Endothelial cell of umbilical vein (primary cell): ENCODE results near the gene MAN1A2.
"Not testable (repeated sequence)": the region's sequence is repeated elsewhere in the genome, so short reads cannot be mapped to it uniquely, and the experiment has no call there.

Experiments
- CTCF ChIP-seq, 2 donors: IDR thresholded peaks; 1 replicate in 1 of 2; 2 replicates in 1 of 2; pipeline ENCODE4 v1.5.1; 2011; ENCODE audit warnings: low read length in 2 of 2, mild to moderate bottlenecking in 2 of 2, moderate library complexity in 2 of 2, control low read depth in 1 of 2, inconsistent platforms in 1 of 2, low read depth in 1 of 2; ENCODE audit not compliant: insufficient read depth in 1 of 2; ENCODE audit errors: extremely low read depth in 1 of 2
- EZH2 ChIP-seq: IDR thresholded peaks from 2 replicates; pipeline ENCODE4 v1.6.1; 2012; ENCODE audit warnings: borderline replicate concordance, low read depth, mild to moderate bottlenecking, moderate library complexity, low read length, inconsistent platforms; ENCODE audit not compliant: severe bottlenecking
- JUN ChIP-seq: IDR thresholded peaks from 2 replicates; pipeline ENCODE4 v1.6.1; 2011; ENCODE audit warnings: borderline replicate concordance, low read depth; ENCODE audit not compliant: insufficient read length, insufficient read depth
- MAX ChIP-seq: IDR thresholded peaks from 2 replicates; pipeline ENCODE4 v1.6.1; 2011; ENCODE audit not compliant: insufficient read depth, insufficient read length
- POLR2A ChIP-seq: IDR thresholded peaks from 2 replicates; pipeline ENCODE4 v1.6.1; 2012; ENCODE audit warnings: low read depth, mild to moderate bottlenecking, control low read depth, low read length
- POLR2AphosphoS5 ChIP-seq: IDR thresholded peaks from 2 replicates; pipeline ENCODE4 v1.6.1; 2012; ENCODE audit warnings: low read depth, mild to moderate bottlenecking, control low read depth, low read length, moderate library complexity; ENCODE audit not compliant: insufficient read depth

GRCh38 chr1:117475495-117475894 is 108.2 kb downstream of the MAN1A2 start:
- TF ChIP-seq CTCF (IDR thresholded peaks at IDR 0.05; ENCODE audit: extremely low read depth in 1 of 2, insufficient read depth in 1 of 2, low read depth in 1 of 2, low read length in 2 of 2); EZH2; MAX; JUN; POLR2A; POLR2AphosphoS5: not testable (repeated sequence)
